ENCODE results near the gene TDRD15. TPM values are rescaled to one million over a fixed set of nuclear protein-coding genes. Genes with fewer than 3 reads are reported as not detected.

The TDRD15 gene
- total RNA-seq, 1 experiment from 2014 or later = not detected

- peaks cover 0 to 2% (median under 1%) of the 10 kb centered on the region in 3 experiments; a peak in 2 of 7 replicates for H3K36me3 Mint-ChIP-seq (ENCODE audit: insufficient read depth in 1 of 3, low read depth in 3 of 3)
- no peak for TF ChIP-seq CTCF (conservative IDR thresholded peaks at IDR 0.05)
- no CpG with 5 or more reads among the region's 1 CpG for WGBS (ENCODE audit: extremely low coverage, insufficient read length, low lambda C conversion rate)
- Histone ChIP-seq H3K9me3 (ENCODE audit: control insufficient read depth, low read depth, low read length) (no peaks in the 10 kb centered on the region), H4K91ac (ENCODE audit: insufficient read length, low read depth, low read length) (no peak overlapping the region), H3K23ac (ENCODE audit: insufficient read length, low read depth, low read length) (no peak overlapping the region), H3K4me2 (ENCODE audit: insufficient read depth, insufficient read length, low read length) (no peak overlapping the region), H3K27ac (ENCODE audit: insufficient read length, low read depth, low read length) (no peak overlapping the region), H4K8ac (replicated peaks; ENCODE audit: insufficient read length, low read depth, low read length) (no peak overlapping the region), H3K27me3 (ENCODE audit: insufficient read depth, low read length) (no peaks in the 10 kb centered on the region), H3K4ac (ENCODE audit: low read depth, low read length) (no peak overlapping the region), H2AK5ac (ENCODE audit: insufficient read length, low read length) (no peak overlapping the region), H2BK15ac (ENCODE audit: low read depth, low read length) (no peak overlapping the region), H2BK12ac (ENCODE audit: insufficient read length, low read depth, low read length) (no peak overlapping the region), H3K79me1 (ENCODE audit: insufficient read depth, low read depth, low read length, poor library complexity, severe bottlenecking) (no peaks in the 10 kb centered on the region), H2BK5ac (ENCODE audit: insufficient read length, low read length) (no peak overlapping the region), H2AFZ (ENCODE audit: low read length) (no peak overlapping the region), H3K14ac (ENCODE audit: insufficient read depth, low read length) (no peak overlapping the region), H2BK120ac (ENCODE audit: low read depth, low read length, poor library complexity, severe bottlenecking) (no peak overlapping the region), H4K20me1 (ENCODE audit: control insufficient read depth, insufficient read depth, insufficient read length) (no peaks in the 10 kb centered on the region), H4K5ac (ENCODE audit: insufficient read length, low read depth, low read length) (no peak overlapping the region), H3K4me1 (ENCODE audit: insufficient read depth, low read length) (no peaks in the 10 kb centered on the region), H2BK20ac (ENCODE audit: low read depth, low read length, poor library complexity, severe bottlenecking) (no peak overlapping the region), H3T11ph (ENCODE audit: low read length) (no peak overlapping the region), H3K23me2 (ENCODE audit: insufficient read length, low read depth, low read length, poor library complexity, severe bottlenecking) (no peaks in the 10 kb centered on the region), H3K18ac (ENCODE audit: insufficient read length, low read depth, low read length) (no peak overlapping the region), H3K56ac (ENCODE audit: insufficient read length, low read depth, low read length) (no peak overlapping the region), H3K79me2 (ENCODE audit: insufficient read depth, low read length) (no peaks in the 10 kb centered on the region), H3K9ac (ENCODE audit: extremely low read depth, insufficient read length, low read length) (no peak overlapping the region)
- no peak for DNase-seq
- peaks cover 2% of the 10 kb centered on the region; the same call in 1 of the 2 replicates for H3K27me3 Mint-ChIP-seq (ENCODE audit: low read depth)
- peak overlapping the region in 1 of 3 experiments; percentile 7; a peak in 1 of 7 replicates for H3K27ac Mint-ChIP-seq
- H3K4me1 Mint-ChIP-seq = no peaks in the 10 kb centered on the region
- H3K9me3 Mint-ChIP-seq = peaks cover 5 to 9% of the 10 kb centered on the region in 2 experiments; a peak in 2 of 5 replicates
- H3K4me3 Mint-ChIP-seq = no peak overlapping the region
Observed at GRCh38 chr2:21083482-21083881, 40.3 kb upstream of the TDRD15 start.
